ENCODE data around the gene KDM8. TPM values are rescaled to one million over a fixed set of nuclear protein-coding genes. Genes with fewer than 3 reads are reported as not detected.
A peak's percentile ranks its signal among the peaks of the same experiment; 100 is the strongest.
"Not testable (repeated sequence)": the region's sequence is repeated elsewhere in the genome, so short reads cannot be mapped to it uniquely, and the experiment has no call there.

Gene KDM8
- total RNA-seq, 2 donors from 2014 or later, result 5.2 to 7.1 TPM

DNA sequence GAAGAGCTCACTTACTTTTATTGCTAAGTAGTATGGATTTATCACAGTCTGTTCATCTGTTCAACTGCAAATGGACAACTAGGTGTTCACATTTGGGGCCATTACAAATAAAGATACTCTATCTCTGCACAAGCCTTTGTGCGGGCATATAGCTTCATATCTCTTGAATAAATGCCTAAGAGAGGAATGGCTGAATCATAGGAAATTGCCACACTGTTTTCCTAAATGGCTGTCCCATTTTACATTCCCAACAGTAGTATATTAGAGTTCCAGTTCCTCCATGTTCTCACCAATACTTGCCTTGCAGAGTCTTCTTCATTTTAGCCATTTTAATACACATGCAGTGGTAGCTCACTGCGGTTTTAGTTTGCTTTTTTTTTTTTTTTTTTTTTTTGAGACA lies 44.7 kb downstream of the KDM8 start:
- intact Hi-C loops (cut with DNase I), result loop anchor here (10.0 kb wide), 1 partner anchor 207 kb away; no protein-coding TSS in a partner anchor
- H3K27ac ChIP-seq, result no peak overlapping the region
- no peak overlapping the region for H3K4me3 ChIP-seq
- no peaks in the 10 kb centered on the region for H3K9me3 ChIP-seq
- peaks cover 7% of the 10 kb centered on the region for H3K4me1 ChIP-seq
- no peak for DNase-seq
- no peaks in the 10 kb centered on the region for H3K27me3 ChIP-seq
- H3K9ac ChIP-seq (ENCODE audit: low read depth in 2 of 2, low read length in 2 of 2), result no peak overlapping the region
- H3K36me3 ChIP-seq, result no peaks in the 10 kb centered on the region
- TF ChIP-seq CTCF (IDR thresholded peaks at IDR 0.05), result no peak

DNA sequence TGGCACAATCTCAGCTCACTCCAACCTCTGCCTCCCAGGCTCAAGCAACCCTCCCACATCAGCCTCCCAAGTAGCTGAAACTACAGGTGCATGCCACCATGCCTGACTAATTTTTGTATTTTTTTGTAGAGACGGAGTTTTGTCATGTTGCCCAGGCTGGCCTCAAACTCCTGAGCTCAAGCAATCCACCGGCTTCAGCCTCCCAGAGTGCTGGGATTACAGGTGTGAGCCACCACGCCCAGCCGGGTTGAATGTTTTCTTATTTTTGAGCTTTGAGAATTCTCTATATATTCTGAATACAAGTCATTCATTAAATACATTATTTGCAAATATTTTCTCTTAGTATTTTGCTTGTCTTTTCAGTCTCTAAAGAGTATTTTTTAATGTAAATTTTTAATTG lies 45.6 kb downstream of the KDM8 start:
- H3K4me1 ChIP-seq; H3K36me3 ChIP-seq; H3K27ac ChIP-seq; H3K27me3 ChIP-seq; H3K4me3 ChIP-seq; DNase-seq; H3K9me3 ChIP-seq; H3K9ac ChIP-seq (ENCODE audit: low read depth in 2 of 2, low read length in 2 of 2): not testable (repeated sequence)
- intact Hi-C loops (cut with DNase I), result loop anchor here (10.0 kb wide), 1 partner anchor 206 kb away; no protein-coding TSS in a partner anchor

DNA sequence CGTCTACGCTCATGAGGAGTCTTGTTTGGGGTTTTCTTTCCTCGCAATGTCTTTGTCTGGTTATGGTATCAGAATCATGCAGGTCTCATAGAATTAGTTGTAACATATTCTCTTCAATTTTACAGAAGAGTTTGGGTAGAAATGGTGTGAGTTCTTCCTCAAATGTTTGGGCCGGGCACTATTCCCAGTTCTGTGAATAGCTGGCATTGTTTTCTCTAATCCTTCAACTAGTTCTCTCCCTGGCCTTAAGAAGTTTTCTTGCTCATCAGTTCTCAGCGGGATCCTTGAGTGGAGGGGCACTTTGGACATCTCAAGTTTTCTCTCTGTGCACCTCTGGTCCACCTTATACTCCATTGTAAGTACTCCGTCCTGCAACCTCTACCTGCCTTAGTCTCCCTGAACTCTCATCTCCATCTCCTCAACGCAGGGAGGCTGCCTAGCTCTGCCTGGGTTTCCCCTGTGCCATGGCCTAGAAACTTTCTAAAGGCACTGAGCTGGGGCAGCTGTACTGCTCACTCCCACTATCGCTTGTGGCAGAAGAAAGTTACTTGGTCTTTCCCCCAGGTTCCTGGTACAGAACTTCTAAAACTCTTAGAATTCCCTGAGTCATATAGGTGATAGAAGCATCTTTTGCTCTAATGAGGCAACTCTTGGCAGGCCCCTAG lies 48.3 kb downstream of the KDM8 start:
- Histone ChIP-seq H3K27me3 (no peaks in the 10 kb centered on the region), H3K4me1 (no peaks in the 10 kb centered on the region), H3K4me3 (no peak overlapping the region), H3K9me3 (no peaks in the 10 kb centered on the region), H3K9ac (ENCODE audit: low read depth in 2 of 2, low read length in 2 of 2) (peak overlapping the region in 1 of 2 donors; percentile 12), H3K27ac (no peak overlapping the region), H3K36me3 (no peaks in the 10 kb centered on the region)
- DNase-seq, result no peak
- TF ChIP-seq CTCF (IDR thresholded peaks at IDR 0.05), result no peak
- intact Hi-C loops (cut with DNase I), result no loop called here

DNA sequence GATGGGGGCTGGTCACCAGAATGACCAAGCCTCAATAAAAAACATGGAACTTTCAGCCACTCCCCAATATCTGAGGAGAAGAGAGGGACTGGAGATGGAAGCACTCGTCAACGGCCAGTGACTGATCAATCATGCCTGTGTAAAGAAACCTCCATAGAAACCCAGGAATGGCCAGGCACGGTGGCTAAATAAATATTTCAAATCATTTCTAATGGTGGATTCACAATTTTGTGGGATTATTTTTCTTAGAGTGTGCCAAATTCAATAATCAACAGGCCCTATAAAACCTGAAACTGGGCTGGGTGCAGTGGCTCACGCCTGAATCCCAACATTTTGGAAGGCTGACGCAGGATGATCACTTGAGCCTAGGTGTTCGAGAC lies 48.9 kb downstream of the KDM8 start:
- DNase-seq, result no peak
- Histone ChIP-seq H3K36me3 (no peaks in the 10 kb centered on the region), H3K27ac (no peak overlapping the region), H3K27me3 (no peaks in the 10 kb centered on the region), H3K4me3 (no peak overlapping the region), H3K9me3 (no peaks in the 10 kb centered on the region), H3K9ac (ENCODE audit: low read depth in 2 of 2, low read length in 2 of 2) (no peak overlapping the region), H3K4me1 (no peaks in the 10 kb centered on the region)
- TF ChIP-seq CTCF (IDR thresholded peaks at IDR 0.05), result no peak
- intact Hi-C loops (cut with DNase I), result no loop called here

DNA sequence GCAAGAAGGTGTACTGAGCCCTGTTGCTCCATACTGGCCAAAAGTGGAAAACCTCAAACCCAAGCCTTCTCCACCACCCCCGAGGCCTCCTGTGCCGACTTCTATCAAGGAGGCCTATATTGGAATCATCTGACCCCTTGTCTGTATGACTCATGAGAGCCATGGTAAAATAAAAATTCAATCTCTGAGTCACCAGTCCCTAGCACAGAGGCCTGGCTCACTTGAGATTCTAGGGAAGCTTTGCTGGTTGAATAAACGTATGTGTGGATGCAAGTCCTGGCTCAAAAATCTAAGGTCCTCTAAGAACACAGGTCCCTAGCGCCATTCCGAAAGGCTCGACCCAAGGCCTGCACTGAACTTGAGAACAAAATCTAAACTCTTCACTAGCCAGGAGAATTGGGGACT lies 50.2 kb downstream of the KDM8 start:
- no peaks in the 10 kb centered on the region for H3K9me3 ChIP-seq
- intact Hi-C loops (cut with DNase I), result no loop called here
- TF ChIP-seq CTCF (IDR thresholded peaks at IDR 0.05), result no peak
- no peaks in the 10 kb centered on the region for H3K27me3 ChIP-seq
- no peaks in the 10 kb centered on the region for H3K36me3 ChIP-seq
- no peak overlapping the region for H3K27ac ChIP-seq
- H3K9ac ChIP-seq (ENCODE audit: low read depth in 2 of 2, low read length in 2 of 2), result no peak overlapping the region
- no peaks in the 10 kb centered on the region for H3K4me1 ChIP-seq
- DNase-seq, result no peak
- no peak overlapping the region for H3K4me3 ChIP-seq

DNA sequence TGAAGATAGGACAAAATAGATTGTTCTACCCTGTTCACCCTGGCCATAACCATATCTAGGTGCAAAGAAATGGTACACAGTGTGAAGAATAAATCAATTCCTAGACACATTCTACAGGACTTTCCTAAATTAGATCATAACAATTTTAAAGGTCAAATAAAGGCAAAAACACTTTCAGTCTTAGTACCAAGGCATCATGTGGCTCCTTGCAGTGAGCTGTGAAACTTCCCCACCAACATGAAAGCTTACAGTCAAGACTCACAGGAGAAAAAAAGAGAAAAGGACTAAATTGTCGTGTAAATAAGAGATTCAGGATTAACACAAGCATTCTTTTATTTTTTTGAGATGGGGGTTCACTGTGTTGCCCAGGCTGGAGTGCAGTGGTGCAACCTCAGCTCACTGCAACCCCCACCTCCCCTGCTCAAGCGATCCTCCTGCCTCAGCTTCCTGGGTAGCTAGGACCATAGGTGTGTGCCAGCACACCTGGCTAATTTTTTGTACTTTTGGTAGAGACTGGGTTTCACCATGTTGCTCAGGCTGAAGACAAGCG lies 51.0 kb downstream of the KDM8 start:
- Histone ChIP-seq H3K36me3 (no peaks in the 10 kb centered on the region), H3K4me1 (no peaks in the 10 kb centered on the region), H3K27me3 (no peaks in the 10 kb centered on the region), H3K9ac (ENCODE audit: low read depth in 2 of 2, low read length in 2 of 2) (no peak overlapping the region), H3K4me3 (no peak overlapping the region), H3K27ac (no peak overlapping the region), H3K9me3 (no peaks in the 10 kb centered on the region)
- intact Hi-C loops (cut with DNase I), result no loop called here
- TF ChIP-seq CTCF (IDR thresholded peaks at IDR 0.05), result no peak
- no peak for DNase-seq

All from colonic mucosa (tissue), 4 donors.